H9 (cell line): Measurements from ENCODE around the gene CDADC1. TPM values are rescaled to one million over a fixed set of nuclear protein-coding genes. Genes with fewer than 3 reads are reported as not detected.

Experiments
- DNase-seq: peaks from one replicate; pipeline ENCODE4 v3.0.0-alpha.2; 2017
- H2AFZ ChIP-seq: one replicate; pipeline ENCODE4 v1.6.1; 2013; ENCODE audit warnings: mild to moderate bottlenecking, low read length, control low read depth, moderate library complexity
- H2AK5ac ChIP-seq: 2 replicates; pipeline ENCODE4 v1.6.1; 2013; ENCODE audit warnings: low read length, control low read depth, mixed read lengths; ENCODE audit not compliant: insufficient read length
- H2BK120ac ChIP-seq: one replicate; pipeline ENCODE4 v1.6.1; 2013; ENCODE audit warnings: low read depth, mild to moderate bottlenecking, low read length, control low read depth, inconsistent platforms; ENCODE audit not compliant: poor library complexity, severe bottlenecking
- H2BK12ac ChIP-seq: 2 replicates; pipeline ENCODE4 v1.6.1; 2013; ENCODE audit warnings: low read length, control low read depth, mixed read lengths, low read depth; ENCODE audit not compliant: insufficient read length
- H2BK15ac ChIP-seq: 2 replicates; pipeline ENCODE4 v1.6.1; 2013; ENCODE audit warnings: low read depth, low read length, control low read depth
- H2BK20ac ChIP-seq: one replicate; pipeline ENCODE4 v1.6.1; 2013; ENCODE audit warnings: low read depth, mild to moderate bottlenecking, low read length, control low read depth, inconsistent platforms; ENCODE audit not compliant: poor library complexity, severe bottlenecking
- H2BK5ac ChIP-seq: 2 replicates; pipeline ENCODE4 v1.6.1; 2013; ENCODE audit warnings: low read length, control low read depth, mixed read lengths; ENCODE audit not compliant: insufficient read length
- H3K14ac ChIP-seq: 2 replicates; pipeline ENCODE4 v1.6.1; 2013; ENCODE audit warnings: low read length, control low read depth; ENCODE audit not compliant: insufficient read depth
- H3K18ac ChIP-seq: 2 replicates; pipeline ENCODE4 v1.6.1; 2013; ENCODE audit warnings: low read depth, mild to moderate bottlenecking, mixed read lengths, low read length, control low read depth; ENCODE audit not compliant: insufficient read length
- H3K23ac ChIP-seq: 2 replicates; pipeline ENCODE4 v1.6.1; 2013; ENCODE audit warnings: low read length, control low read depth, mixed read lengths, low read depth; ENCODE audit not compliant: insufficient read length
- H3K23me2 ChIP-seq: 2 replicates; pipeline ENCODE4 v1.6.1; 2013; ENCODE audit warnings: low read depth, mild to moderate bottlenecking, mixed read lengths, low read length, control low read depth; ENCODE audit not compliant: insufficient read length, poor library complexity, severe bottlenecking
- H3K27ac ChIP-seq: 2 replicates; pipeline ENCODE4 v1.5.1; 2013; ENCODE audit warnings: low read length, control low read depth, mixed read lengths, low read depth; ENCODE audit not compliant: insufficient read length
- H3K27me3 ChIP-seq: 2 replicates; pipeline ENCODE4 v1.6.1; 2013; ENCODE audit warnings: low read length, control low read depth, inconsistent platforms; ENCODE audit not compliant: insufficient read depth
- H3K4ac ChIP-seq: 2 replicates; pipeline ENCODE4 v1.6.1; 2013; ENCODE audit warnings: low read depth, mild to moderate bottlenecking, control low read depth, inconsistent platforms, low read length, moderate library complexity
- H3K4me1 ChIP-seq: 2 replicates; pipeline ENCODE4 v1.6.1; 2013; ENCODE audit warnings: low read length, control low read depth, inconsistent platforms; ENCODE audit not compliant: insufficient read depth
- H3K4me2 ChIP-seq: 2 replicates; pipeline ENCODE4 v1.6.1; 2013; ENCODE audit warnings: low read length, control low read depth, mixed read lengths; ENCODE audit not compliant: insufficient read length, insufficient read depth
- H3K56ac ChIP-seq: 2 replicates; pipeline ENCODE4 v1.6.1; 2013; ENCODE audit warnings: low read depth, mild to moderate bottlenecking, mixed read lengths, low read length, control low read depth; ENCODE audit not compliant: insufficient read length
- H3K79me1 ChIP-seq: 2 replicates; pipeline ENCODE4 v1.6.1; 2013; ENCODE audit warnings: low read depth, mild to moderate bottlenecking, moderate library complexity, low read length, control low read depth, inconsistent platforms; ENCODE audit not compliant: insufficient read depth, poor library complexity, severe bottlenecking
- H3K79me2 ChIP-seq: 2 replicates; pipeline ENCODE4 v1.6.1; 2013; ENCODE audit warnings: low read length, control low read depth, inconsistent platforms; ENCODE audit not compliant: insufficient read depth
- H3K9ac ChIP-seq: 2 replicates; pipeline ENCODE4 v1.6.1; 2013; ENCODE audit warnings: low read length, control low read depth, mixed read lengths; ENCODE audit not compliant: insufficient read length; ENCODE audit errors: extremely low read depth
- H3K9me3 ChIP-seq: one replicate; pipeline ENCODE4 v1.6.1; 2013; ENCODE audit warnings: low read depth, low read length, inconsistent platforms; ENCODE audit not compliant: control insufficient read depth
- H3T11ph ChIP-seq: one replicate; pipeline ENCODE4 v1.6.1; 2013; ENCODE audit warnings: mild to moderate bottlenecking, low read length, control low read depth, inconsistent platforms
- H4K20me1 ChIP-seq: one replicate; pipeline ENCODE4 v1.6.1; 2013; ENCODE audit not compliant: control insufficient read depth, insufficient read length, insufficient read depth
- H4K5ac ChIP-seq: 2 replicates; pipeline ENCODE4 v1.6.1; 2013; ENCODE audit warnings: low read depth, mild to moderate bottlenecking, mixed read lengths, low read length, control low read depth; ENCODE audit not compliant: insufficient read length
- H4K8ac ChIP-seq: replicated peaks from 2 replicates; pipeline ENCODE4 v1.6.1; 2013; ENCODE audit warnings: low read length, control low read depth, mixed read lengths, low read depth; ENCODE audit not compliant: insufficient read length
- H4K91ac ChIP-seq: 2 replicates; pipeline ENCODE4 v1.6.1; 2013; ENCODE audit warnings: low read depth, mild to moderate bottlenecking, moderate library complexity, mixed read lengths, low read length, control low read depth; ENCODE audit not compliant: insufficient read length
- H3K27ac Mint-ChIP-seq, 3 experiments: 2 replicates in 2 of 3; 3 replicates in 1 of 3; pipeline ENCODE4 v1.8.0; 2020 to 2021; ENCODE audit warnings: mixed read lengths in 3 of 3, mild to moderate bottlenecking in 1 of 3, moderate library complexity in 1 of 3
- H3K27me3 Mint-ChIP-seq: 2 replicates; pipeline ENCODE4 v1.8.0; 2021; ENCODE audit warnings: low read depth, mild to moderate bottlenecking, moderate library complexity, mixed read lengths
- H3K36me3 Mint-ChIP-seq, 3 experiments: 2 replicates in 2 of 3; 3 replicates in 1 of 3; pipeline ENCODE4 v1.8.0; 2020 to 2021; ENCODE audit warnings: low read depth in 3 of 3, mixed read lengths in 3 of 3; ENCODE audit not compliant: insufficient read depth in 1 of 3
- H3K4me1 Mint-ChIP-seq, 2 experiments: 2 replicates each; pipeline ENCODE4 v1.8.0; 2020; ENCODE audit warnings: mixed read lengths in 2 of 2
- H3K4me3 Mint-ChIP-seq, 2 experiments: 2 replicates in 1 of 2; 3 replicates in 1 of 2; pipeline ENCODE4 v1.8.0; 2020 to 2021; ENCODE audit warnings: mild to moderate bottlenecking in 2 of 2, mixed read lengths in 2 of 2, moderate library complexity in 1 of 2
- H3K9me3 Mint-ChIP-seq, 2 experiments: 2 replicates in 1 of 2; 3 replicates in 1 of 2; pipeline ENCODE4 v1.8.0; 2020; ENCODE audit warnings: mild to moderate bottlenecking in 2 of 2, mixed read lengths in 2 of 2, moderate library complexity in 1 of 2
- CTCF ChIP-seq: fragments of 200-600 bp; sonication (generic); conservative IDR thresholded peaks from 3 replicates; pipeline ENCODE4 v1.8.0; 2021; ENCODE audit warnings: antibody characterized with exemption, mild to moderate bottlenecking
- WGBS: extraction: QIAGEN DNeasy Blood & Tissue Kit; methylation state at CpG from one replicate; pipeline ENCODE4 v1.1.7; 2013; ENCODE audit warnings: missing lambda C conversion rate, low lambda C conversion rate, mixed read lengths; ENCODE audit not compliant: insufficient read length; ENCODE audit errors: extremely low coverage; 5-methylcytosine and 5-hydroxymethylcytosine counted together
- total RNA-seq: library from RNA; stranded (reverse); gene quantifications from 2 replicates; pipeline ENCODE4 v1.2.1, GENCODE V29; 2021

CDADC1 gene
- total RNA-seq, 1 experiment from 2014 or later = 4.9 TPM

GRCh38 chr13:49330546-49330864 is 82.8 kb downstream of the CDADC1 start:
- Histone ChIP-seq H2BK15ac (no peak overlapping the region), H3K79me2 (no peaks in the 10 kb centered on the region), H3K18ac (no peak overlapping the region), H3K4ac (no peak overlapping the region), H4K91ac (no peak overlapping the region), H3K23me2 (no peaks in the 10 kb centered on the region), H4K8ac (no peak overlapping the region), H3K56ac (no peak overlapping the region), H3K14ac (no peak overlapping the region), H3K27me3 (no peaks in the 10 kb centered on the region; the same call in 1 of the 2 replicates), H4K5ac (no peak overlapping the region), H2BK20ac (no peak overlapping the region), H2AFZ (no peak overlapping the region), H3K4me2 (no peak overlapping the region), H2BK12ac (no peak overlapping the region), H3K79me1 (no peaks in the 10 kb centered on the region), H2AK5ac (no peak overlapping the region), H3T11ph (no peak overlapping the region), H3K27ac (no peak overlapping the region), H4K20me1 (no peaks in the 10 kb centered on the region), H3K9ac (no peak overlapping the region), H3K4me1 (no peaks in the 10 kb centered on the region), H2BK120ac (no peak overlapping the region), H3K9me3 (no peaks in the 10 kb centered on the region), H3K23ac (no peak overlapping the region), H2BK5ac (no peak overlapping the region)
- Mint-ChIP-seq H3K9me3 (no peaks in the 10 kb centered on the region), H3K36me3 (no peaks in the 10 kb centered on the region), H3K4me3 (no peak overlapping the region), H3K4me1 (no peaks in the 10 kb centered on the region), H3K27ac (no peak overlapping the region), H3K27me3 (no peaks in the 10 kb centered on the region)
- no peak for DNase-seq
- no CpG with 5 or more reads among the region's 1 CpG for WGBS
- no peak for TF ChIP-seq CTCF
